GM19193 (cell line): Measurements from ENCODE around the gene RARB.

Source experiments
- POLR2A ChIP-seq: IDR thresholded peaks from 4 replicates; pipeline ENCODE4 v1.6.1; 2011; ENCODE audit not compliant: insufficient read depth, insufficient read length; ENCODE audit errors: extremely low read depth

RARB gene

GRCh38 chr3:25430287-25430934 is 2.3 kb downstream of the RARB start:
- no peak for TF ChIP-seq POLR2A

DNA sequence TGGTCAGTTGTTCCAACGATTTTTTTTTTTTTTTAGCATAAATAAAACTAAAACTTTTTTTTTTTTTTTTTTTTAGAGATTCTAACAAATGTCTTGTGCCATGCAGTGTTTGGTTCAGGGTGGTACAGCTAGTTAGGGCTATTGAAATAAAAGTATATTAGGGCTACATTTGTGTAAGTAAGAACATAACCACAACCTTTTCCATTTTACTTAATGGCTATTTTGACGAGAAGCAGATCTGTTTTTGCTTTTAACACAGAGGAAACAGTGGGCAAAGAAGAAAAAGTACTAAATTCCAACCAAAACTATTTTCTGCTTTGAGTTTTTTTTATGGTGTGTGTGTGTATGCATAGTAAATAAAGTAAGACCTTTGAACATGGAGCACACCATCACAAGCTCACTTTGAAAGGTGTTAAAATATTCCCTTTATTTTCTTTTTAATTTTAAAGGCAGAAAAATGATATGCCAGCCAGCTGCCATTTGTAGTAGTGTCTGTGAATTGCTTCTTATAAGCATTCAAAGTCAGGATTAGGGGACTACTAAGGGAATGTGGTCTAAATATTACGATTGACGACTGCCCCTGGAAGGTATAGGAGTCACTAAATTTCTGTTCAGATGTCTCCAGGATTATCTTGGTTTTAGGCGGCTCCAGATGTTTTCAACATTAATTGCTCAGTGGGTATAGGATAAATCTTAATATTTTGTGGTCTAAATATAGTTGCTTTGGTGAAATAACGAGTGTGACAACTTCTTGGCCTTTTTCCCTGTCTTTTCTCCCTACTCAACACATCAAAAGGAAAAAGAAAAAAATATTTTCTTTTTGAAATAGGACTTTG is 3.1 kb downstream of the RARB start:
- TF ChIP-seq POLR2A, result no peak

DNA sequence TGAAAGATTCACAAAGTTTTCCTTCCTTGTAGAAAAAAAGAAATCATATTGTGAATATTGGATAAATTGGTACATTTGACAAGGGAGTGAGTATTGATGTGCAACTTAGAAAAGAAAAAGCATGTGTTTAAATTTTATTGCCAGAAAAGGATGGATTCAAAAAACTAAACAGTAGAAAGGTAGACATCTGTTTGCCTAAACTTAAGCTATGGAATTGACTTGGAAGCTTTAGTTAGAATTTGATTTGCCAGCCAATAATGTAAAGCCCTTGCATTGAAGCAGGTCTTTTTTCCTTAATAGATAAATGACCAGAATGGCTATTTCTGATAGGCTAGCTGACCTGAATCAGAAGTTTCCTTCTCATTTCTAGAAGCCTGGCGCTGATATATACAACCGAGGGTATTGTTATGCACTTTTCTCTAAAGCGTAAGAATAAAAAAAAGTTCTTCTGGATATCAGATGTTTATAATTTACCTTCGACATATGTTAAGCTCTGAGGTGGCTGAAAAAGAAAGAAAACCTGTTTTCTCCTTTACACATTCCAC is 4.2 kb downstream of the RARB start:
- TF ChIP-seq POLR2A, result no peak

- no peak for TF ChIP-seq POLR2A
Measured at GRCh38 chr3:25433106-25433505, 5.0 kb downstream of the RARB start.

DNA sequence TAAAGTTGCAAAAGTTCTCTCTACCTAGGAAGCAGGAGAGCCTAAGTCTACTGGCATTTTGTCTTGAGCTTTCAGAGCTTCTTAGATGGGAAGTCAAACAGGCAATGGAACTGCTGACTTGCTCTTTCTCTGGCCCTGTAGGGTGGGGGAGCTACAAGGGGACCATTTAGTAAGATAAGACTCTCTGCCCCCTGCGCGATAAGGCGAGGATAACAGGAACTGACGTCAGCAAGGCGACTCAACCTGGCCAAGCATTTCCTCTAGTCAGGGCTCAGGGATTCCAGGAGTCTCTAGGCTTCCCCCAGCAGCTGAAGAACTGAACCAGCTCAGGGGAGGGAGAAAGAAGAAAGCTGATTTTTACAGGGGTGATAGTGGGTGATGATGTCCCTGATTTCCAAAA is 5.8 kb downstream of the RARB start:
- no peak for TF ChIP-seq POLR2A

DNA sequence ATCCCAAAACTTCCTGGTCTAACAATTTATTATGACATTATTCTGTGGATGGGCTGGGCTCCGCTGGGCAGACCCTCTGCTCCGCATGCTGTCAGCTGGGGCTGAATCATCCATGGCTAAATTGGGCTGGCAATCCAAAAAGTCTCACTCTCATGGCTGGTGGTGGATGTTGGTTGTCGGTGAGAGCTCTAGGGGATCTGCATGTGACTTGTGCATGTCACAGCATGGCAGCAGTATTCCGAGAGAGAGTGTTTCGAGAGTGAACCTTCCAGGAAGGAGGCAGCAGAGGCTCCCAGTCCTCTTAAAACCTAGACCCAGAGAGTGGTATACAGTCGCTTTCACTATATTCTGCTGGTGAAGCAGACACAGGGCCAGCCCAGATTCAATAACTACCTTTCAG is 9.9 kb downstream of the RARB start:
- no peak for TF ChIP-seq POLR2A

DNA sequence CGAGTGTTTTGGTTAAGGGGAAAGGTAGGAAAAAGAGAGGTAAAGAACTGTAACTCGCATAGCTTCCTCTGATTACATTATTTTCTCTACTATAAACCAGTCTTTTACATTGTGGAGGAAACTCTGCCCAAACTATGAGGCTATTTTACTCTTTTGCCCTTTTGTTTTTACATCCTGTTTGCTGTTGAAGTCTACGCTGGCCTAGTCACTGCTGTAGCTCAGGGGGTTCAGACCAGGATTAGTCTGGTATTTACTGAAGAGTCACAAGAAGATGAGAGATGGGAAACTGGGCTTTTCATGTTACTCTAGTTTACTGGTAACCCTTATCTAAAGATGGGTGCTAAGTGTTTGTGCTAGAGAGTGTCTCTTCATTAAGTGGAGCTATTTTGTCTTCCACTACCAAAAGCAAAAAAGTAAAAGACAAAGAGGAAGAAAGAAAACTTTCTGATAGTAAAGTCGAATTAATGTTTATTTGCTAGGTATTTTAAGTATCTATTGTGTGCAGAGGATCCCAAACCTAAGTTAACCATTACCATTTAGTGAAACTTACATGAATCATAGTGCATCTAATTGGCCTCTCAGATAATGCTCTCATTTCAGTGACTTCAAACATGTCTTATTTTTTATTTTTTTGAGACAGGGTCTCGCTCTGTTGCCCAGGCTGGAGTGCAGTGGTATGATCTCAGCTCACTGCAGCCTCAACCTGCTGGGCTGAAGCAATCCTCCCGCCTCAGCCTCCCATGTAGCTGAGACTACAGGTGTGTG is 10.9 kb downstream of the RARB start:
- TF ChIP-seq POLR2A, result no peak

- TF ChIP-seq POLR2A, result no peak
Measured at GRCh38 chr3:25441234-25441856, 13.3 kb downstream of the RARB start.

- TF ChIP-seq POLR2A, result no peak
Measured at GRCh38 chr3:25442486-25442885, 14.4 kb downstream of the RARB start.

DNA sequence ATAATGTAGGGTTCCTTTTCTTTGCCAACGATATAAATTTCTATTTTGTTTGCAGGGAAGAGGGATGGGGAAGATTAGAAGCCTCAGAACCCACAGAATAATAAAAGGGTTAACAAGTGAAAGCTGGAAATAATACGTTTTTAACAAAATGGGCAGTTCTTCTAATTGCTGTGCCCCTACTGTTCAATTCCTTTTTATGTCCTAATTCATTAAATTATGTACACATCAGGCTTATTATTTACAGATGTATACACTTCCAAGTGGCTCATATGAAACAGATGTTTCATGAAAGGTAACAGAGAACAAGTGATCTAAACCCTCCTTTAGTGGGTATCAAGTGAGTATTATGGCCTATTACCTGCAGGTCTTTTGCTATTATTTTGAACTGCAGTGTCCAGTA is 16.2 kb downstream of the RARB start:
- no peak for TF ChIP-seq POLR2A

DNA sequence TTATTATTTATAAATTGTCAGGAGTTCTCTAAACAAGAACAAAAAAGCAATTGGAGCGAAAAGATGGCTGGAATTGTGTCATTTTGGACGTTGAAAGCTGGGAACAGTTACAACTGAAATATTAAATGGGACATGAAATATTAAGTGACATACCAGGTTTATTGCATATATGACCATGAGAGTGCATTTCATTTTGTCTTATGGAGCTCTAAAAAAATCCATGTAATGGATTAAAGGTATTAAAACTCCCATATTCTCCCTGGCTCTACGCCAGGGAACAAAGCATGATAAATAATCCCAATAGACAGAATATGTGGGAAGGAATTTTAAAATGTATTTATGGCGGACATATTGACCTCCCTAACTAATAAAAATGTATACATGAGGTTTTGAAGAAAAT is 17.7 kb downstream of the RARB start:
- no peak for TF ChIP-seq POLR2A

DNA sequence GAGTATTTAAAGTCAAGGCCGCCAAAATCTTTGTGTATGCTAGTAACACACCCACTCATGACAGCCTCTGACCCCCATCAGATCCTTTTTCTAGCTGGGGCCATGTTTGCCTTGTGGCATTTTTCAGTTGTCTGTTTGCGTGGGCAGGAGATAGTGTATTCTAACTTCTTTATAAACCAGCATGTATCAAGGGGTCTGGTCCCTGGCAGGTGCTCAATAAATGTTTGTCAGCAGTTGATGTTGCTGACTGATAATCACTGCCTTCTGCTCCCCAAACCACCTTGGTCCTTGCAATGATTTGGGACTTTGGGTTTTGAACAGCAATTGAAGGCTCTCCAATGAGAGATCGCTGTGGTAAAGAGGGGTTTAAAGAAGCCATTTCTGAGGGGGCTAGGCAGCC is 19.2 kb downstream of the RARB start:
- TF ChIP-seq POLR2A, result no peak

DNA sequence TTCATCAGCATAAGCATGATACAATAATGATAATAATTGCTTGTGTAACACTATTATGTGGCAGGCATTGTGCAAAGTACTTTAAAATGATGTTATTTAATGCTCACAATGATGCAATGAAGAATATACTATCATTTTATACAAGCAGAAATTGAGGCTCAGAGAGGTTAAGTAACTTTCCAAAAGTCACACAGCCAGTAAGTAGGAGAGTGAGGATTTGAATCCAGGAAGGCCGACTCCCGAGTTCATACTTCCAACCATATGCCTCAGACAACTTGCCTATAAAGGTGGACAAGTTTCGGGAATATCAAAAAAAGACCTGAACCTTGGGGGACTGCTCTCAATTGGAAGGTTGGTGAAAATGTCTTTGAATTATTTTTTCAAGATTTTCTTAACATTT is 19.9 kb downstream of the RARB start:
- no peak for TF ChIP-seq POLR2A

GRCh38 chr3:25448750-25449692 is 21.0 kb downstream of the RARB start:
- TF ChIP-seq POLR2A, result no peak
